HG02588 (cell line): ENCODE measurements around the gene ANKRD17.
"Not testable (repeated sequence)": the region's sequence is repeated elsewhere in the genome, so short reads cannot be mapped to it uniquely, and the experiment has no call there.

Experiments
- ATAC-seq: cut with Tn5 transposase; IDR thresholded peaks from one replicate; pipeline ENCODE4 v1.9.1; 2021; ENCODE audit warnings: mild to moderate bottlenecking, moderate library complexity; ENCODE audit not compliant: unreplicated experiment

The ANKRD17 gene

DNA sequence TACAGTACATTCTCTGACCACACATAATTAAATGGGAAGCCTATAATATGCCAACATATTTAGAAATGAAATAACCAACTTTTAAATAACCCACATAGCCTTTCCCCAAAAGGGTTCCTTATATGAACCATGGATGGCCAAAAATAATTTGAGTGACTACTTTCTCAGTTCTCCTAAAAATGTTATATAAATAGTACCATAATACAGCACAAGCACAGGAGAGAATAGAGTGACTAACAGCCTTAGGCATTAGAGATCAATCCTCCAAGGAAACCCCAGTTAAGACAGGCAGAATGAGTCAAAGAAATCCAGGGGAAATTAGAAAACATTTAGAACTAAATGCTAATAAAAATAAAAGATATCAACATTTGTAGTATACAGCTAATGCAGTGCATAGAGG lies 50.2 kb downstream of the ANKRD17 start:
- ATAC-seq, result no peak

DNA sequence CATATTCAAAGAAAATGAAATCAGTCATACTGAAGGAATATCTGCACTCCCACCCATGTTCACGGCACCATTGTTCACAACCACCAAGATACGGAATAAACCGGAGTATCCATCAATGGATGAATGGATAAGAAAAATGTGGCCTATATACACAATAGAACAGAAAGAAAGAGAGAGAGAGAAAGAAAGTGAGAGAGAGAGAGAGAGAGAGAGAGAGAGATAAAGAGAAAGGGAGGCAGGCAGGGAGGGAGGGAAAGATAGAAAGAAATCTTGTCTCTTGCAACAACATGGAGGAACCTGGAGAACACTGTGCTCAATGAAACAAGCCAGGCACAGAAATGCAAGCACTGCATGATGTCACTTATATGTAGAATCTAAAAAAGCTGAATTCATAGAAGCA lies 52.4 kb downstream of the ANKRD17 start:
- ATAC-seq, result no peak

DNA sequence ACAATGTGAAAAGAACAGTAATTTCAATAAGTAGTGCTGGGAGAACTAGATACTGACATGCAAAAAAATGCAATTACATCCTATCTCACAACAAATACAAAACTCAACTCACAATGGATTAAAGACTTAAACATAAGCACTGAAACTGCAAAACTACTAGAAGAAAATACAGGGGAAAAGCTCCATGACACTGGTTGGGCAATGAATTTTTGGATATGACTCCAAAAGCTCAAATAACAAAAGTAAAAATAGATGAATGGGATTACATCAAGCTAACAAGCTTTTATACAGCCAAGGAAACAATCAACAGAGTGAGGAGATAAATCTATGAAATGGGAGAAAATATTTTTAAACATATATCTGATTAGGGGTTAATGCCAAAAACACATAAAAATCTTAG lies 53.1 kb downstream of the ANKRD17 start:
- ATAC-seq, result no peak

DNA sequence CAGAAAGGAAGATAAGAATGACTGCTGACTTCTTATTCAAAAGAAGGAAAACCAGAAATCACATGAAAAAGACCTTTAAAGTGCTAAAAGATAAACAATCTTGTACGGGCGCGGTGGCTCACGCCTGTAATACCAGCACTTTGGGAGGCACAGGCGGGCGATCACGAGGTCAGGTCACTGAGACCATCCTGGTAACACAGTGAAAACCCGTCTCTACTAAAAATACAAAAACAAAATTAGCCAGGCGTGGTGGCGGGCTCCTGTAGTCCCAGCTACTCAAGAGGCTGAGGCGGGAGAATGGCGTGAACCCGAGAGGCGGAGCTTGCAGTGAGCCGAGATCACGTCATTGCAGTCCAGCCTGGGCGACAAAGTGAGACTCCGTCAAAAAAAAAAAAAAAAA lies 54.6 kb downstream of the ANKRD17 start:
- ATAC-seq, result not testable (repeated sequence)

DNA sequence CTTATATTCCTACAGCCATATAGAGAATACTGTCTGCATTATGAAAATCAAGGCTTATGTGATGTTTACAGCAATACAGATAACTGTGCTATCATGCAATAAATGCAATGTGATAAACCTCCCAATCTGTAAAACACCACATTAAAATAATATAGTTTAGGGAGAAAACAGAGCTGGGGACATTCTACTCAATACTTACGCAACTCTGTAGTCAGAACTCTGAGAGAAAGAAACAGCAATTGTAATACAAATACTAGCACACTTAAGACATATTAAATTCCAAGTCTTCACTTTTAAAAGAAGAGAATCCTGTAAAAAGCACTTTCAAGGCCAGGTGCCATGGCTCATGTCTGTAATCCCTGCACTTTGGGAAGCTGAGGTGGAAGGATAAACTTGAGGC lies 61.4 kb downstream of the ANKRD17 start:
- ATAC-seq, result no peak

DNA sequence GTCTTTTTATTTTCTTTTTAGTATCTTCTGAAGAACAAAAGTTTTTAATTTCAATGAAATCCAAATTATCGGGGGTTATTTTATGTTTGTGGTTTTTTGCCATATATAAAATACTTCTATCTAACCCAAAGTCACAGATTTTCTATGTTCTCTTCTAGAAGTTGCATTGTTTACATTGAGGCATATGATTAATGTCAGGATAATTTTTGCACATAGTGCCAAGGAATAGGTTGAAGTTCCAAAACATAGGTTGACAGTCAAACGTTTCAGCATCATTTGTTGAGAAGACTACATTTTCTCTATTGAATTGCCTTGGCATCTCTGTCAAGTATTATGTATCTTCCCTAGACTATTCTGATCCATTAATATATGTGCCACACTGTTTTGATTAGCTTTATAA lies 64.5 kb downstream of the ANKRD17 start:
- ATAC-seq, result no peak

DNA sequence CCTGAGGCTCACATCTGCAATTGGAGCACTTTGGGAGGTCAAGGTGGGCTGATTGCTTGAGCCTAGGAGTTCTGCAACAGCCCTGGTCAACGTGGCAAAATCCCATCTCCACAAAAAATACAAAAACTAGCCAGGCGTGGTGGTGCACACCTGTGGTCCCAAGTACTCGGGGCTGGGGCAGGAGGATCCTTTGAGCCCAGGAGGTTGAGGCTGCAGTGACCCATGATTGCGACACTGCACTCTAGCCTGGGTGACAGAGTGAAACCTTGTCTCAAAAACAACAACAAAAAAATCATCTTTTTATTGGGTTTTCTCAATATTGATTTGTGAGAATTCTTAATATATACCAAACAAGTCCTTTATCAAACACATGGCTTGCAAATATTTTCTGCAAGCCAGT lies 64.9 kb downstream of the ANKRD17 start:
- ATAC-seq, result no peak

DNA sequence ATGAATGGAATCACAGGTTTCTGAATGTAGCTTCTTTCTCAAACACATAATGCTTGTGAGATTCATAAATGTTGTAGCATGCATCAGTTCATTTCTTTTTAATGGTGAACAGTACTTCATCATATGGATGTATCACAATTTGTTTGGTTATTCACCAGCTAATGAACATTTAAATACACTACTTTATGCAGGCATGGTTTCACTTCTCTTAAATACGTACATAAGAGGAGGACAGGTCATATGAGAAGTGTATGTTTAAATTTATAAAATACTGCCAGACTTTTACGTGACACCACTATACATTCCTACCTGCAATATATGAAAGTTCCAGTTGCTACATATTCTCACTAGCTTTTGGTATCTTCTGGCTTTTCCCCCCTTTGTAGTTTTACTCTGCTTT lies 65.4 kb downstream of the ANKRD17 start:
- ATAC-seq, result peak; percentile 73

DNA sequence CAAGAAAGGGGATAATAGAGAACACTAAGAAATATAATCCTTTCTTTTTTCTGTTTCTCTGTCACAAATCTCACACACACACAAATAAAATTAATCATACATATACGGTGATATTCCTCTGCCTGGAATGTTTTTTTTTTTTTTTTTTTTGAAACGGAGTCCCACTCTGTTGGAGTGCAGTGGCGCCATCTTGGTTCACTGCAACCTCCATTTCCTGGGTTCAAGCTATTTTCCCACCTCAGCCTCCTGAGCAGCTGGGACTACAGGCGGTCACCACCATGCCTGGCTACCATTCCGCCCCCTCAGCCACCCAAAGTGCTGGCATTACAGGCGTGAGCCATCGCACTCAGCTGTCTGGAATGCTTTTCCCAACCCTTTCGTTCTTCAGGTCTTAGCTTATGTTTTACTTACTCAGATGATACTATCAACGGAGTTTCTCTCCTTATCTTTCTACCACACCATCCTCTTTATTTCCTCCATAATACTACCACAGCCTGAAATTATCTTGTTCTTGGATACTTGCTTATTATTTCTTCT lies 69.3 kb downstream of the ANKRD17 start:
- no peak for ATAC-seq

DNA sequence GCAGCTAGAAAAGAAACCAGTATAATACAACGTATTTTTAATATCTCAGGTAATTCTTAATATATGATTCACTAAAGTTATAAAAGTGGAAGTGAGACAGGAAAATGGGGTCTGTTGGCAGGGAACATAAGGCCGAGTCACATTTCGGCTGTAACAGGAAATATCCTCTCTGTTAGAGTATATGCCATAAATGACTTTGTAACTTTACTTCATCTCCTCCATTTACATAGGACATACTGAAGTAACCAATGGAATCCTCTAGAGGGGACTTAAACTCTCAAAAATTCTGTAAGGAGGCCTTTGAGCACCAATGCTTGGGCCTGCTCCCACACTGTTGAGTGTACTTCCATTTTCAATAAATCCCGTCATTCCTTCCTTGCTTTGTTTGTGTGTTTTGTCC lies 71.3 kb downstream of the ANKRD17 start:
- no peak for ATAC-seq

DNA sequence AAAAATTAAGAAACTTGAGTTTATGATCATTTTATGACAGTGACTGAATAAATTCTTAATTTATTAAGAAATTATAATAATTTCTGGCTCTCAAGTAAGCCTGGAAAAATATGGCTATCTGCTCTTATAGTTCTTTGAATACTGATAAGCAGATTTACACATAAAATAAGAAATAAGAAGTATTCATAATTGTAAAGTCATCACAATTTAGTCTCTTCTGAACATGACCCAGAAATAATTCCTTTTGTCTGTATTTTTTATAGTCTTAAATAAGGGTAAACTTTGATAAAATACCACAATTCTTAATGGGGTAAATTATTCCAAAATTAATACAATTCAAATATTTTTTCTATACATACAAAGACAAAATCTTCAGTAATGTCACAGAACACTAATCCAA lies 72.7 kb downstream of the ANKRD17 start:
- ATAC-seq, result no peak

DNA sequence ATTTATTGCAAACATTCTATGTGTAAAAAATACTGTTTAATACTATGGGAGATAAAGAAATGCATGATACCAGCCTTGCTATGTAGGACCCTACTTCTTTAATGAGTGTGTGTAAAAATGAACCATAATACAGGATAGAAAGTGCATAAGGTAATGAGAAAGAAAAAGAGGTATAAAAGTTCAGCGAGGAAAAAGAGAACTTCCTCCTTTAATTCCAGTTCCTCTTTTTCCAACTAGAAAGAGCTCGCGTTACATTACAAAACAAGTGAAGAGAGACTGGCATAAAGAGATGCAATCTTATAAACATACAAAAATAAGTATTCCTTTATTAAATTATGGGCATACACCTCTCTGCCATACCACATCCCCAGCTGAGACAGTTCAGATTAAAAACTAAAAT lies 77.4 kb downstream of the ANKRD17 start:
- no peak for ATAC-seq

DNA sequence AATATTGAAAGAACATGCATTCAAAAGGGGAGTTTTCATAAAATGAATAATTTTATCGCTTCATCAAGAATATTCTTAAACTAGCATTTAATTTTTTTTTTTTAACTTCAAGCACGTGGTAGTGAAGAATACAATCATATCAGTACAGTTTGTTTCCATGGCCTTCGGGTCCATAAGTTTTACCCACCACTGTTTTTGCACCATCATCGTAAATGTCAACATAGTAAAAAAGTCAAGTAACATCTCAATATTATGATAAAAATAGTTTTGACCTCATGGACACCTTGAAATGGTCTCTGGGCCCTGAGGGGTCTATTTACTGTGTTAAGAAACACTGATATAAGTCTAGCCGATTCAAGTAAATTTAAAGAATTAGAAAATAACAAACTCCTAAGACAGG lies 80.2 kb downstream of the ANKRD17 start:
- ATAC-seq, result no peak

DNA sequence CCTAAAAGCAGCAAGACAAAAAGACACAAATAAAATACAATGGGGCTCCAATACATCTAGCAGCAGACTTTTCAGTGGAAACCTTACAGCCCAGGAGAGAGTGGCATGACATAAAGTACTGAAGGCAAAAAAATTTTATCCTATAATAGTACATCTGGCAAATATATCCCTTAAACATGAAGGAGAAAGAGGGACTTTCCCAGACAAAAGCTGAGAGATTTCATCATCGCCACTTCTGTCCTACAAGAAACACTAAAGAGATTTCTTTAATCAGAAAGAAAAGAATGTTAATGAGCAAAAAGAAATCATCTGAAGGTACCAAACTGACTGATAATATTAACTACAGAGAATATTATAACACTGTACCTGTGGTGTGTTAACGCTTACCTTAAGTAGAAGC lies 86.4 kb downstream of the ANKRD17 start:
- no peak for ATAC-seq

DNA sequence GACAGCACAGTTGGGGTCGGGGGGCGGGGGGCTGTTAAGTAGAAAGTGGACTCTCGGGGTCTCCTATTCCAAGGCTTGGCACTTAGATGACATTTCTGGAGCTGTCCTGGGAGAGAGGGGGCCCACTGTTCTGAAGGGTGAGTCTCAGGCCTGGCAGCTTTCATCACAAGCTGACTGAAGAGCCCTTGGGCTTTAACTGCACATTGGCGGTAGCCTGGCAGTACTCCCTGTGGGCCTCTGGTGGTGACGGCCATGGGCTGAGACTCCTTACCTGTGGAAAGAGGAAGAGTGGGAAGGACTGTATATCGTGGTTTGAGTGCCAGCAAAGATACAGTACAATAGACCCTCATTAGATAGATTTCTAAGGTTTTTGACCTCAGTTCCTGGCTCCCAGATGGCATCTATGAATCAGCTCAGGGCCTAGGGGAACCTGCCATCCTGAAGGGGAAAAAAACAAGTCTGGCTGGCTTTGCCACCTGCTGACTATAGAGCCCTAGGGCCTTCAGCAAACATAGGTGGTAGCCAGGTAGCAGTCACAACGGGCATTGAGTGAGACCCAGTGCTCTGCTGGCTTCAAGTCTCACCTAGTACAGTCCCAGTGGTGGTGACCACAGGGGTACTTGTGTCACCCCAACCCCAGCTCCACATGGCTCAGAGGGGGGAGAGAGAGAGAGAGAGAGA lies 87.9 kb downstream of the ANKRD17 start:
- ATAC-seq, result no peak

DNA sequence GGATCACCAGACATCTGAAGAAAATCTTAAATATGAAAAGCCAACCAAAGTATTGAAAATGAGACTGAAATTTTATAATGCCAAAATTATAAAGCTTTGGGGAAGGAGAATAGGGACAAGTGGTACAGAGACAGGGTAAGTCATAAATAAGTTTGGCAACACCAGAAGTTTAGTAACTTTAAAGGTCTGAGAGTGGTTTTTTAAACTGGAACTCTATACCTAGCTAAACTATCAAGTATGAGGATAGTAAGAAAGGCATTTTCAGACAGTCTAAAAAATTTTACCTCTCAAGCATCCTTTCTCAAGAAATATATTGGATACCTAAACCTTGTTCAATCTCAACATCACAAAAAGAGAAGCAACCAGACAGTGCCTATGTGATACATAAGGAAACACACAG lies 92.4 kb downstream of the ANKRD17 start:
- no peak for ATAC-seq

DNA sequence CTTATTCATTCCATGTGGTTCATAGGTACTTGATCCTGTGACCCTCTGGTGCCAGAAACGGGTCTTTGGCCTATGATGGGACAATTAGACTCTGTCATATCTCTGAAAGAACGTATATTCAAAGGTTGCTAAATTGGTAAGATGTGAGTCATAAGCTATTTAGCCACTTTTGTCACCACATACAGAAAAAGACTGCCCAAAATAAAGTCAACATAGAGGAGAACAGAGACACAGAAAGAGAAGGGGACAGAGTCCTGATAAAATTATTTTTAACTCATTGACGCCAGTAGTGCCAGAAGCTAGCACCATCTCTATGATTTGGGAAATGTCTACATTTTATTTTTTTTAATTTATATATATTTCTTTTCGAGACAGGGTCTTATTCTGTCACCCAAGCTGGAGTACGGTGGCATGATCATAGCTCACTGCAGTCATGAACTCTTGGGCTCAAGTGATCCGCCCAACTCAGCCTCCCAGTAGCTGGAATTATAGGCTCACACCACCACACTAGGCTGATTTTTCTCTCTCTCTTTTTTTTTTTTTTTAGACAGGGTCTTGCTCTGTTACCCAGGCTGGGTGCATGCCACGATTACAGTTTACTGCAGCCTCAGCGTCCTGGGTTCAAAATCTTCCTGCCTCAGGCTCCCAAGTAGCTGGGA lies 96.9 kb downstream of the ANKRD17 start:
- ATAC-seq, result no peak

DNA sequence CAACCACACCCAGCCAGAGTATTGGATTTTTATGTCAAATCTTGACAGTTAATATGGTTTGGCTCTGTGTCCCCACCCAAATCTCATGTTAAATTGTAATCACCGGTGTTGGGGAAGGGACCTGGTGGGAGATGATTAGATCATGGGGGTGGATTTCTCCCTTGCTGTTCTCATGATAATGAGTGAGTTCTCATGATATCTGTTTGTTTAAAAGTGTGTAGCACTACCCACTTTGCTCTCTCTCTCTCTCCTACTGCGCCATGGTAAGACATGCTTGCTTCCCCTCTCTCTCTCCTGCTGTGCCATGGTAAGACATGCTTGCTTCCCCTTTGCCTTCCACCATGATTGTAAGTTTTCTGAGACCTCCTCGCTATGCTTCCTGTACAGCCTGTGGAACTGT lies 102.2 kb downstream of the ANKRD17 start:
- ATAC-seq, result no peak

DNA sequence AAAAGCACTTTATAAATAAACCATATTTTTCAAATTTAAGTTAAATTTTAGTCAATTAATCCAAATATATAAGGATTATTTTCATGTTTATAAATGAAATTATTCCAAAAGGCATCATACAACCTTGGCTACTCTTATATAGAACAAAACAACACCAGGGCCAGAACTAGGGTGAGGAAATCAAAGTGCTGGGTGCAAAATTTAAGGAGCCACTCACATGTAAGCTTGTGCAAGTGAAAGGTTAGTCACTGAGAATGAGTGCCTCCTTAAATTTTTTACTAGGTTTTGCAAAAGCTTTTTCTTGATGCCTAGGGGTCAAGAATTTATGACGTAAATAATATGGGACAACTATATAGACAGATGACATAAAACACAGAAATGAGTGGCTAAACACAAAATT lies 105.7 kb downstream of the ANKRD17 start:
- no peak for ATAC-seq

DNA sequence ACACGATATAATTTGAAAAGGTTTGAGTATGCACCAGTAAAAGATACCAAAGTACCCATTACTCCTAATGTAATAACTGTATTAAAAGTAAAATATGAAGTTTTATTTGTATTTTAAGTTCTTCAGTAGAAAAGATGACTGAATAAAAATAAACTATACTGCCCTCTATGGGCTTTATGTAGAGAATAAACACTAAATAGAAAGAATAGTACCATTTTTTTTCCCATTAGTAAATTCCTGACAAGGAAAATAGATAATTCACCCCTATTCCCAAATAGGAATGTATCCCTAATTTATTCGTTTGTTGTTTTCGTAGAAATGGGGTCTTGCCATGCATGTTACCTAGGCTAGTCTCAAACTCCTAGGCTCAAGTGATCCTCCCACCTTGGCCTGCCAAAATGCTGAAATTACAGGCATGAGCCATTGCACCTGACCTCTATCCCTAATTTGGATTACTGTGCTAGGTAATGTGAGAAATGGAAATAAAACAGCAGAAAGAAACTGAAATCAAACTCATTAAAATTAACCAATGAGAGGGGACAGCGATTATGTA lies 115.5 kb downstream of the ANKRD17 start:
- no peak for ATAC-seq

DNA sequence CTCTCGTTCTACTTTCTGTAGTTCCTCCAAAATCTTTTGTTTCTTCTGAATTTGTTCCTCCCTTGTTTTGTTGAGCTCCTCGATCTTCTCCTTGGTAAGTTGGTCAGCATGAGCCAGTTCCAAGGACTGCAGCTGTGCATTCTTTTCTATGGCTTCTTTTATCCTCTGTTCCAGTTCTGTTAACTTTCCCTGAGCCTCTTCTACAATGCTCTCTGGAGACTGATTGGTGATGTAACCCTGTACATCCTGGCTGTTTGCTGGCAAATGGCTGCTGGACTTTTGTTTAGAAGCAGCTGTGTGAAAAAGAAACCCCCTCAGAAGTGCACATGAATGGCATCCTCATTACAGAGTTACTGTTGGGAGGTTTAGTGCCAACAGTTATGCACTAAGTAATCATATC lies 118.6 kb downstream of the ANKRD17 start:
- no peak for ATAC-seq

DNA sequence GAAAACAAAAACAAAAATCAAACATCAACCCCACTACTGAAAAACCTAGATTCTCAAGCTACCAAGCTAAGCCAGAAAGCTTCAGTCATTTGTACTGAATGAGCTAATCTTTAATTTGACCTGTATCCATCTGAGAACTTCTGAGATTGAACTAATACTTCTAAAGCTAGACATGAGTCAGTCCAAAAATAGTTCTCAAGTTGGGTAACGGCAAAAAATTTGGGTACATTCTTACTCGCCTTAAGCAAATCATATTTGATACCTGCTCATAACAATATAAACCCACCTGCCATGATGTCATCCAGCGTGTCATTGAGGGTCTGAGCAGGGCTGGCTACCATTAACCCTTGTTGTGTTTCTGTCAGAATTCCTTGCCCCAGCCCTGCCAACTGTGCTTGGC lies 119.4 kb downstream of the ANKRD17 start:
- no peak for ATAC-seq
